Measurements from ENCODE around the gene PRMT3.
"Not testable (repeated sequence)": the region's sequence is repeated elsewhere in the genome, so short reads cannot be mapped to it uniquely, and the experiment has no call there.

Gene PRMT3

GRCh38 chr11:20363500-20364340 lies 23.8 kb upstream of the PRMT3 start, which contains the start of gene HTATIP2:
Gene HTATIP2 (plus strand): TSS chr11:20363714. CDS start chr11:20364238, 524 bp downstream.
- peaks cover 26% of the 10 kb centered on the region for H3K27me3 ChIP-seq (ENCODE audit: control insufficient read depth, insufficient read depth, low read length)
- peak within 1 kb of the TSS; percentile 66 for H3K4me3 ChIP-seq (ENCODE audit: low read depth, low read length)
- peaks cover 7% of the 10 kb centered on the region for H3K4me1 ChIP-seq (ENCODE audit: control insufficient read depth, insufficient read depth, low read length)

GRCh38 chr11:20364341-20364792 lies 23.1 kb upstream of the PRMT3 start:
- peaks cover 7% of the 10 kb centered on the region for H3K4me1 ChIP-seq (ENCODE audit: control insufficient read depth, insufficient read depth, low read length)
- H3K9me3 ChIP-seq (ENCODE audit: control insufficient read depth, insufficient read depth, low read length), result no peaks in the 10 kb centered on the region
- no peaks in the 10 kb centered on the region for H3K36me3 ChIP-seq (ENCODE audit: control insufficient read depth, insufficient read depth, low read length)
- H3K9ac ChIP-seq (ENCODE audit: low read depth, low read length), result peak overlapping the region; percentile 29
- H3K27me3 ChIP-seq (ENCODE audit: control insufficient read depth, insufficient read depth, low read length), result peaks cover 26% of the 10 kb centered on the region
- peak overlapping the region; percentile 66 for H3K4me3 ChIP-seq (ENCODE audit: low read depth, low read length)

More at GRCh38 chr11:20363500-20364340, 23.8 kb upstream of the PRMT3 start, which contains the start of gene HTATIP2:
- Histone ChIP-seq H3K9me3 (ENCODE audit: control insufficient read depth, insufficient read depth, low read length) (no peaks in the 10 kb centered on the region), H3K36me3 (ENCODE audit: control insufficient read depth, insufficient read depth, low read length) (no peaks in the 10 kb centered on the region), H3K9ac (ENCODE audit: low read depth, low read length) (peak within 1 kb of the TSS; percentile 29)

- H3K4me1 ChIP-seq (ENCODE audit: control insufficient read depth, insufficient read depth, low read length), result peaks cover 13% of the 10 kb centered on the region
- peaks cover 22% of the 10 kb centered on the region for H3K27me3 ChIP-seq (ENCODE audit: control insufficient read depth, insufficient read depth, low read length)
- H3K9me3 ChIP-seq (ENCODE audit: control insufficient read depth, insufficient read depth, low read length); H3K4me3 ChIP-seq (ENCODE audit: low read depth, low read length); H3K9ac ChIP-seq (ENCODE audit: low read depth, low read length); H3K36me3 ChIP-seq (ENCODE audit: control insufficient read depth, insufficient read depth, low read length): not testable (repeated sequence)
Observed at GRCh38 chr11:20365465-20365864, 22.1 kb upstream of the PRMT3 start.

GRCh38 chr11:20367313-20367948 lies 20.1 kb upstream of the PRMT3 start:
- no peak overlapping the region for H3K9ac ChIP-seq (ENCODE audit: low read depth, low read length)
- no peak overlapping the region for H3K4me3 ChIP-seq (ENCODE audit: low read depth, low read length)
- no peaks in the 10 kb centered on the region for H3K9me3 ChIP-seq (ENCODE audit: control insufficient read depth, insufficient read depth, low read length)
- peaks cover 13% of the 10 kb centered on the region for H3K4me1 ChIP-seq (ENCODE audit: control insufficient read depth, insufficient read depth, low read length)
- H3K27me3 ChIP-seq (ENCODE audit: control insufficient read depth, insufficient read depth, low read length), result peaks cover 18% of the 10 kb centered on the region
- H3K36me3 ChIP-seq (ENCODE audit: control insufficient read depth, insufficient read depth, low read length), result no peaks in the 10 kb centered on the region

- no peak overlapping the region for H3K4me3 ChIP-seq (ENCODE audit: low read depth, low read length)
- no peak overlapping the region for H3K9ac ChIP-seq (ENCODE audit: low read depth, low read length)
- no peaks in the 10 kb centered on the region for H3K9me3 ChIP-seq (ENCODE audit: control insufficient read depth, insufficient read depth, low read length)
- peaks cover 8% of the 10 kb centered on the region for H3K27me3 ChIP-seq (ENCODE audit: control insufficient read depth, insufficient read depth, low read length)
- peaks cover 13% of the 10 kb centered on the region for H3K4me1 ChIP-seq (ENCODE audit: control insufficient read depth, insufficient read depth, low read length)
- H3K36me3 ChIP-seq (ENCODE audit: control insufficient read depth, insufficient read depth, low read length), result no peaks in the 10 kb centered on the region
Observed at GRCh38 chr11:20368438-20368837, 19.1 kb upstream of the PRMT3 start.

GRCh38 chr11:20369826-20370225 lies 17.7 kb upstream of the PRMT3 start:
- no peaks in the 10 kb centered on the region for H3K36me3 ChIP-seq (ENCODE audit: control insufficient read depth, insufficient read depth, low read length)
- peaks cover 13% of the 10 kb centered on the region for H3K4me1 ChIP-seq (ENCODE audit: control insufficient read depth, insufficient read depth, low read length)

GRCh38 chr11:20372081-20372626 lies 15.4 kb upstream of the PRMT3 start:
- Histone ChIP-seq H3K9ac (ENCODE audit: low read depth, low read length) (no peak overlapping the region), H3K9me3 (ENCODE audit: control insufficient read depth, insufficient read depth, low read length) (no peaks in the 10 kb centered on the region), H3K36me3 (ENCODE audit: control insufficient read depth, insufficient read depth, low read length) (no peaks in the 10 kb centered on the region), H3K4me1 (ENCODE audit: control insufficient read depth, insufficient read depth, low read length) (peaks cover 10% of the 10 kb centered on the region), H3K27me3 (ENCODE audit: control insufficient read depth, insufficient read depth, low read length) (no peaks in the 10 kb centered on the region), H3K4me3 (ENCODE audit: low read depth, low read length) (no peak overlapping the region)

More at GRCh38 chr11:20369826-20370225, 17.7 kb upstream of the PRMT3 start:
- Histone ChIP-seq H3K9ac (ENCODE audit: low read depth, low read length) (no peak overlapping the region), H3K4me3 (ENCODE audit: low read depth, low read length) (no peak overlapping the region), H3K27me3 (ENCODE audit: control insufficient read depth, insufficient read depth, low read length) (no peaks in the 10 kb centered on the region), H3K9me3 (ENCODE audit: control insufficient read depth, insufficient read depth, low read length) (no peaks in the 10 kb centered on the region)

GRCh38 chr11:20373147-20373546 lies 14.4 kb upstream of the PRMT3 start:
- Histone ChIP-seq H3K4me1 (ENCODE audit: control insufficient read depth, insufficient read depth, low read length) (peaks cover 6% of the 10 kb centered on the region), H3K9ac (ENCODE audit: low read depth, low read length) (no peak overlapping the region), H3K27me3 (ENCODE audit: control insufficient read depth, insufficient read depth, low read length) (no peaks in the 10 kb centered on the region), H3K36me3 (ENCODE audit: control insufficient read depth, insufficient read depth, low read length) (no peaks in the 10 kb centered on the region), H3K4me3 (ENCODE audit: low read depth, low read length) (no peak overlapping the region), H3K9me3 (ENCODE audit: control insufficient read depth, insufficient read depth, low read length) (no peaks in the 10 kb centered on the region)

- Histone ChIP-seq H3K4me3 (ENCODE audit: low read depth, low read length) (no peak overlapping the region), H3K4me1 (ENCODE audit: control insufficient read depth, insufficient read depth, low read length) (peaks cover 6% of the 10 kb centered on the region), H3K9ac (ENCODE audit: low read depth, low read length) (no peak overlapping the region), H3K36me3 (ENCODE audit: control insufficient read depth, insufficient read depth, low read length) (no peaks in the 10 kb centered on the region), H3K9me3 (ENCODE audit: control insufficient read depth, insufficient read depth, low read length) (no peaks in the 10 kb centered on the region), H3K27me3 (ENCODE audit: control insufficient read depth, insufficient read depth, low read length) (no peaks in the 10 kb centered on the region)
Observed at GRCh38 chr11:20373568-20374209, 13.8 kb upstream of the PRMT3 start.

- Histone ChIP-seq H3K36me3 (ENCODE audit: control insufficient read depth, insufficient read depth, low read length) (no peaks in the 10 kb centered on the region), H3K4me1 (ENCODE audit: control insufficient read depth, insufficient read depth, low read length) (peaks cover 4% of the 10 kb centered on the region), H3K9me3 (ENCODE audit: control insufficient read depth, insufficient read depth, low read length) (no peaks in the 10 kb centered on the region), H3K27me3 (ENCODE audit: control insufficient read depth, insufficient read depth, low read length) (no peaks in the 10 kb centered on the region), H3K9ac (ENCODE audit: low read depth, low read length) (no peak overlapping the region), H3K4me3 (ENCODE audit: low read depth, low read length) (no peak overlapping the region)
Observed at GRCh38 chr11:20374741-20375300, 12.7 kb upstream of the PRMT3 start.

GRCh38 chr11:20376162-20376730 lies 11.3 kb upstream of the PRMT3 start:
- Histone ChIP-seq H3K36me3 (ENCODE audit: control insufficient read depth, insufficient read depth, low read length) (no peaks in the 10 kb centered on the region), H3K4me3 (ENCODE audit: low read depth, low read length) (no peak overlapping the region), H3K4me1 (ENCODE audit: control insufficient read depth, insufficient read depth, low read length) (no peaks in the 10 kb centered on the region), H3K9me3 (ENCODE audit: control insufficient read depth, insufficient read depth, low read length) (no peaks in the 10 kb centered on the region), H3K9ac (ENCODE audit: low read depth, low read length) (no peak overlapping the region), H3K27me3 (ENCODE audit: control insufficient read depth, insufficient read depth, low read length) (no peaks in the 10 kb centered on the region)
